ENCODE data around the gene KCNG3. TPM values are rescaled to one million over a fixed set of nuclear protein-coding genes. Genes with fewer than 3 reads are reported as not detected.

Gene KCNG3
- total and polyA plus RNA-seq, 2 experiments from 2014 or later, result not detected

- no peaks in the 10 kb centered on the region for H3K79me2 ChIP-seq (ENCODE audit: insufficient read depth)
- TF ChIP-seq EZH2 (IDR thresholded peaks at IDR 0.05; ENCODE audit: insufficient read depth, poor library complexity, severe bottlenecking) (no peak), EZH2phosphoT487 (IDR thresholded peaks at IDR 0.05; ENCODE audit: insufficient read depth, low read depth) (no peak)
- H3K9ac ChIP-seq, result no peak overlapping the region
- H2AFZ ChIP-seq, result no peak overlapping the region
- H3K9me2 ChIP-seq (ENCODE audit: insufficient read depth), result no peaks in the 10 kb centered on the region
- H3K4me3 ChIP-seq, result no peak overlapping the region
- no peaks in the 10 kb centered on the region for H3K9me3 ChIP-seq (ENCODE audit: low read depth)
- no peaks in the 10 kb centered on the region for H3K4me1 ChIP-seq (ENCODE audit: insufficient read depth)
- H4K20me1 ChIP-seq (ENCODE audit: insufficient read depth), result no peaks in the 10 kb centered on the region
- no peaks in the 10 kb centered on the region for H3K27me3 ChIP-seq (replicated peaks; ENCODE audit: insufficient read depth)
- no peak overlapping the region for H3K4me2 ChIP-seq (ENCODE audit: unreplicated experiment)
- H3K27ac ChIP-seq, result no peak overlapping the region
- no peak for DNase-seq
- H3F3A ChIP-seq (ENCODE audit: insufficient read depth), result no peaks in the 10 kb centered on the region
- H3K36me3 ChIP-seq (ENCODE audit: low read depth), result no peaks in the 10 kb centered on the region
- in situ Hi-C loops (cut with MboI), result no loop called here
- WGBS, 2 experiments (ENCODE audit: low coverage in 1 of 2, low lambda C conversion rate in 2 of 2, missing lambda C conversion rate in 2 of 2), result 57 to 64% methylated on average over 12 to 13 of the region's 13 CpGs
Observed at GRCh38 chr2:42523341-42523740, 29.6 kb upstream of the KCNG3 start.

- Histone ChIP-seq H3K9me2 (ENCODE audit: insufficient read depth) (no peaks in the 10 kb centered on the region), H3K4me1 (ENCODE audit: insufficient read depth) (no peaks in the 10 kb centered on the region), H4K20me1 (ENCODE audit: insufficient read depth) (no peaks in the 10 kb centered on the region), H3K27ac (no peak overlapping the region), H3K36me3 (ENCODE audit: low read depth) (no peaks in the 10 kb centered on the region), H2AFZ (no peak overlapping the region), H3K27me3 (replicated peaks; ENCODE audit: insufficient read depth) (no peaks in the 10 kb centered on the region), H3K9me3 (ENCODE audit: low read depth) (no peaks in the 10 kb centered on the region), H3K4me3 (no peak overlapping the region), H3K79me2 (ENCODE audit: insufficient read depth) (no peaks in the 10 kb centered on the region), H3F3A (ENCODE audit: insufficient read depth) (no peaks in the 10 kb centered on the region), H3K4me2 (ENCODE audit: unreplicated experiment) (no peak overlapping the region), H3K9ac (no peak overlapping the region)
- TF ChIP-seq EZH2phosphoT487 (IDR thresholded peaks at IDR 0.05; ENCODE audit: insufficient read depth, low read depth), result no peak
- TF ChIP-seq EZH2 (IDR thresholded peaks at IDR 0.05; ENCODE audit: insufficient read depth, poor library complexity, severe bottlenecking), result no peak
- in situ Hi-C loops (cut with MboI), result no loop called here
- WGBS, 2 experiments (ENCODE audit: low coverage in 1 of 2, low lambda C conversion rate in 2 of 2, missing lambda C conversion rate in 2 of 2), result 33 to 35% methylated on average over 2 of the region's 2 CpGs
- DNase-seq, result no peak
Observed at GRCh38 chr2:42522035-42522434, 28.3 kb upstream of the KCNG3 start.

GRCh38 chr2:42519624-42520023 lies 25.8 kb upstream of the KCNG3 start:
- Histone ChIP-seq H3K9me3 (ENCODE audit: low read depth) (no peaks in the 10 kb centered on the region), H3K4me3 (no peak overlapping the region), H4K20me1 (ENCODE audit: insufficient read depth) (no peaks in the 10 kb centered on the region), H3F3A (ENCODE audit: insufficient read depth) (no peaks in the 10 kb centered on the region), H3K36me3 (ENCODE audit: low read depth) (no peaks in the 10 kb centered on the region), H3K9ac (no peak overlapping the region), H3K9me2 (ENCODE audit: insufficient read depth) (no peaks in the 10 kb centered on the region), H3K4me2 (ENCODE audit: unreplicated experiment) (no peak overlapping the region), H3K27me3 (replicated peaks; ENCODE audit: insufficient read depth) (no peaks in the 10 kb centered on the region), H3K27ac (no peak overlapping the region), H2AFZ (no peak overlapping the region), H3K4me1 (ENCODE audit: insufficient read depth) (no peaks in the 10 kb centered on the region), H3K79me2 (ENCODE audit: insufficient read depth) (no peaks in the 10 kb centered on the region)
- no peak for DNase-seq
- WGBS, 2 experiments (ENCODE audit: low coverage in 1 of 2, low lambda C conversion rate in 2 of 2, missing lambda C conversion rate in 2 of 2), result 77 to 85% methylated on average over 8 of the region's 8 CpGs
- TF ChIP-seq EZH2 (IDR thresholded peaks at IDR 0.05; ENCODE audit: insufficient read depth, poor library complexity, severe bottlenecking), result no peak
- TF ChIP-seq EZH2phosphoT487 (IDR thresholded peaks at IDR 0.05; ENCODE audit: insufficient read depth, low read depth), result no peak
- in situ Hi-C loops (cut with MboI), result no loop called here

- H3K4me2 ChIP-seq (ENCODE audit: unreplicated experiment), result no peak overlapping the region
- H3K9ac ChIP-seq, result no peak overlapping the region
- in situ Hi-C loops (cut with MboI), result no loop called here
- H3K79me2 ChIP-seq (ENCODE audit: insufficient read depth), result no peaks in the 10 kb centered on the region
- H3K4me1 ChIP-seq (ENCODE audit: insufficient read depth), result no peaks in the 10 kb centered on the region
- H3F3A ChIP-seq (ENCODE audit: insufficient read depth), result no peaks in the 10 kb centered on the region
- H4K20me1 ChIP-seq (ENCODE audit: insufficient read depth), result no peaks in the 10 kb centered on the region
- H3K9me3 ChIP-seq (ENCODE audit: low read depth), result no peaks in the 10 kb centered on the region
- H3K27me3 ChIP-seq (replicated peaks; ENCODE audit: insufficient read depth), result no peaks in the 10 kb centered on the region
- H3K9me2 ChIP-seq (ENCODE audit: insufficient read depth), result no peaks in the 10 kb centered on the region
- H3K4me3 ChIP-seq, result no peak overlapping the region
- no peak for DNase-seq
- no peaks in the 10 kb centered on the region for H3K36me3 ChIP-seq (ENCODE audit: low read depth)
- WGBS, 2 experiments (ENCODE audit: low coverage in 1 of 2, low lambda C conversion rate in 2 of 2, missing lambda C conversion rate in 2 of 2), result 74 to 76% methylated on average over 4 of the region's 4 CpGs
- no peak overlapping the region for H3K27ac ChIP-seq
- TF ChIP-seq EZH2phosphoT487 (IDR thresholded peaks at IDR 0.05; ENCODE audit: insufficient read depth, low read depth) (no peak), EZH2 (IDR thresholded peaks at IDR 0.05; ENCODE audit: insufficient read depth, poor library complexity, severe bottlenecking) (no peak)
- H2AFZ ChIP-seq, result no peak overlapping the region
Observed at GRCh38 chr2:42516418-42516901, 22.7 kb upstream of the KCNG3 start.

Data from GM23248 (cell line).